OCI-LY3 (cell line): ENCODE data around the gene MORN4.

Source experiments
- H2AFZ ChIP-seq: fragments of 200-600, 300-600 bp; shearing (Covaris generic); 2 replicates; pipeline ENCODE4 v1.6.0; 2014; ENCODE audit warnings: antibody characterized with exemption, low read depth, low read length
- H3K27ac ChIP-seq: fragments of 200-600, 300-600 bp; sonication (generic); 2 replicates; pipeline ENCODE4 v1.5.1; 2014; ENCODE audit warnings: mild to moderate bottlenecking, low read length, moderate library complexity, mixed read lengths
- H3K27me3 ChIP-seq: fragments of 200-600, 300-600 bp; sonication (generic); 2 replicates; pipeline ENCODE4 v1.6.1; 2014; ENCODE audit warnings: low read depth, low read length, mixed read lengths
- H3K36me3 ChIP-seq: fragments of 200-600, 300-600 bp; sonication (generic); replicated peaks from 2 replicates; pipeline ENCODE3; 2014; ENCODE audit warnings: low read depth, low read length, mixed read lengths
- H3K4me1 ChIP-seq: fragments of 300-600, 200-600 bp; sonication (generic); 2 replicates; pipeline ENCODE4 v1.6.1; 2014; ENCODE audit warnings: low read length, mixed read lengths
- H3K4me2 ChIP-seq: fragments of 200-600, 300-600 bp; sonication (generic); 2 replicates; pipeline ENCODE4 v1.6.1; 2014; ENCODE audit warnings: low read length, mixed read lengths
- H3K4me3 ChIP-seq: fragments of 300-600, 200-600 bp; sonication (generic); 2 replicates; pipeline ENCODE4 v1.5.1; 2014; ENCODE audit warnings: antibody characterized with exemption, mild to moderate bottlenecking, low read length, moderate library complexity
- H3K79me2 ChIP-seq: fragments of 300-600, 200-600 bp; shearing (Covaris generic); 2 replicates; pipeline ENCODE4 v1.6.1; 2014; ENCODE audit warnings: mild to moderate bottlenecking, low read length, mixed read lengths
- H3K9ac ChIP-seq: fragments of 300-600, 200-600 bp; shearing (Covaris generic); 2 replicates; pipeline ENCODE4 v1.6.0; 2014; ENCODE audit warnings: mild to moderate bottlenecking, low read length, moderate library complexity
- H3K9me3 ChIP-seq: fragments of 200-600, 300-600 bp; shearing (Covaris generic); 2 replicates; pipeline ENCODE4 v1.6.1; 2014; ENCODE audit warnings: low read length, mixed read lengths; ENCODE audit not compliant: insufficient read depth
- H4K20me1 ChIP-seq: fragments of 200-600, 300-600 bp; sonication (generic); 2 replicates; pipeline ENCODE4 v1.6.1; 2016; ENCODE audit warnings: low read length, mixed read lengths; ENCODE audit not compliant: insufficient read depth
- CTCF ChIP-seq: fragments of 200-600, 300-600 bp; sonication (generic); IDR thresholded peaks from 2 replicates; pipeline ENCODE4 v1.5.1; 2014; ENCODE audit warnings: antibody characterized with exemption, low read length, low read depth
- EZH2phosphoT487 ChIP-seq: fragments of 200-600 bp; shearing (Covaris generic); IDR thresholded peaks from 2 replicates; pipeline ENCODE4 v1.6.1; 2018; ENCODE audit warnings: antibody characterized with exemption, mixed run types, low read depth

The MORN4 gene

GRCh38 chr10:97666992-97667391 lies 33.7 kb upstream of the MORN4 start:
- no peaks in the 10 kb centered on the region for H3K27me3 ChIP-seq
- H3K4me1 ChIP-seq, result no peaks in the 10 kb centered on the region
- H3K27ac ChIP-seq, result no peak overlapping the region
- no peak overlapping the region for H2AFZ ChIP-seq
- TF ChIP-seq EZH2phosphoT487 (no peak), CTCF (no peak)
- no peak overlapping the region for H3K9ac ChIP-seq
- no peaks in the 10 kb centered on the region for H4K20me1 ChIP-seq
- H3K4me3 ChIP-seq, result no peak overlapping the region
- peaks cover 14% of the 10 kb centered on the region for H3K36me3 ChIP-seq
- no peak overlapping the region for H3K4me2 ChIP-seq
- no peaks in the 10 kb centered on the region for H3K9me3 ChIP-seq
- H3K79me2 ChIP-seq, result no peaks in the 10 kb centered on the region

GRCh38 chr10:97664282-97664850 lies 31.1 kb upstream of the MORN4 start:
- TF ChIP-seq CTCF (no peak), EZH2phosphoT487 (no peak)
- no peak overlapping the region for H3K27ac ChIP-seq
- no peaks in the 10 kb centered on the region for H3K79me2 ChIP-seq
- H2AFZ ChIP-seq, result no peak overlapping the region
- H4K20me1 ChIP-seq, result no peaks in the 10 kb centered on the region
- no peak overlapping the region for H3K4me3 ChIP-seq
- peaks cover 15% of the 10 kb centered on the region for H3K36me3 ChIP-seq
- no peaks in the 10 kb centered on the region for H3K9me3 ChIP-seq
- no peak overlapping the region for H3K9ac ChIP-seq
- no peak overlapping the region for H3K4me2 ChIP-seq
- H3K27me3 ChIP-seq, result no peaks in the 10 kb centered on the region
- no peaks in the 10 kb centered on the region for H3K4me1 ChIP-seq

- H2AFZ ChIP-seq, result no peak overlapping the region
- H3K4me2 ChIP-seq, result no peak overlapping the region
- no peaks in the 10 kb centered on the region for H3K9me3 ChIP-seq
- no peak for TF ChIP-seq EZH2phosphoT487
- no peaks in the 10 kb centered on the region for H3K79me2 ChIP-seq
- H3K4me1 ChIP-seq, result no peaks in the 10 kb centered on the region
- H3K9ac ChIP-seq, result no peak overlapping the region
- H4K20me1 ChIP-seq, result no peaks in the 10 kb centered on the region
- H3K4me3 ChIP-seq, result no peak overlapping the region
- H3K27me3 ChIP-seq, result no peaks in the 10 kb centered on the region
- peaks cover 17% of the 10 kb centered on the region for H3K36me3 ChIP-seq
- H3K27ac ChIP-seq, result no peak overlapping the region
Observed at GRCh38 chr10:97659589-97659988, 26.3 kb upstream of the MORN4 start.

GRCh38 chr10:97656777-97657176 lies 23.5 kb upstream of the MORN4 start:
- Histone ChIP-seq H3K4me2 (no peak overlapping the region), H3K9ac (no peak overlapping the region), H3K79me2 (no peaks in the 10 kb centered on the region), H3K36me3 (peaks cover 20% of the 10 kb centered on the region), H4K20me1 (no peaks in the 10 kb centered on the region), H3K9me3 (no peaks in the 10 kb centered on the region), H3K4me3 (no peak overlapping the region), H2AFZ (no peak overlapping the region), H3K27ac (no peak overlapping the region), H3K27me3 (no peaks in the 10 kb centered on the region), H3K4me1 (no peaks in the 10 kb centered on the region)
- TF ChIP-seq CTCF (no peak), EZH2phosphoT487 (no peak)
